ENCODE measurements around the gene EPB41L2.

Gene EPB41L2

GRCh38 chr6:130978660-130979396 lies 84.2 kb downstream of the EPB41L2 start:
- DNase-seq = no peak

GRCh38 chr6:130978180-130978579 lies 84.9 kb downstream of the EPB41L2 start:
- DNase-seq = no peak

- DNase-seq = no peak
Observed at GRCh38 chr6:130975325-130975724, 87.7 kb downstream of the EPB41L2 start.

- no peak for DNase-seq
Observed at GRCh38 chr6:130973521-130974277, 89.3 kb downstream of the EPB41L2 start.

GRCh38 chr6:130971504-130971903 lies 91.5 kb downstream of the EPB41L2 start:
- no peak for DNase-seq

DNA sequence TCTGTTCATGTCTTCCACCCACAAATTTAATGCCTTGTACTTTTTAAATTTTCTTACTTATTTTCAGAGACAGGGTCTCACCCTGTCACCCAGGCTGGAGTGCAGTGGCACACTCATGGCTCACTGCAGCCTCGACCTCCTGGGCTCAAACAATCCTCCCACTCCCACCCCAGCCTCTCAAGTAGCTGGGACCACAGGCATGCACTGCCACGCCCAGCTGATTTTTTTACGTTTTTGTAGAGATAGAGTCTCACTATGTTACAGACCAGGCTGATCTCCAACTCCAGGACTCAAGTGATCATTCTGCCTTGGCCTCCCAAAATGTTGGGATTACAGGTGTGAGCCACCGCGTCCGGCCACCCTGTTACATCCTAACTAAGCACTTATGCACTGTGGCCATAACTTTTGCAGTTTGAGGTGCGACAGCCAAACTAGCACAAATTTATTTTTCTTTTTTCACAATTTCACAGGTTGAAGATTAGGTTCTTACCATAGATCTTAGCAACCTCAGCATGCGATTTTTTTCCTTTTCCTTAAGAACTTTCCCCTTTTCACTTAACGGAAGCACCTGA lies 92.1 kb downstream of the EPB41L2 start:
- DNase-seq = no peak

DNA sequence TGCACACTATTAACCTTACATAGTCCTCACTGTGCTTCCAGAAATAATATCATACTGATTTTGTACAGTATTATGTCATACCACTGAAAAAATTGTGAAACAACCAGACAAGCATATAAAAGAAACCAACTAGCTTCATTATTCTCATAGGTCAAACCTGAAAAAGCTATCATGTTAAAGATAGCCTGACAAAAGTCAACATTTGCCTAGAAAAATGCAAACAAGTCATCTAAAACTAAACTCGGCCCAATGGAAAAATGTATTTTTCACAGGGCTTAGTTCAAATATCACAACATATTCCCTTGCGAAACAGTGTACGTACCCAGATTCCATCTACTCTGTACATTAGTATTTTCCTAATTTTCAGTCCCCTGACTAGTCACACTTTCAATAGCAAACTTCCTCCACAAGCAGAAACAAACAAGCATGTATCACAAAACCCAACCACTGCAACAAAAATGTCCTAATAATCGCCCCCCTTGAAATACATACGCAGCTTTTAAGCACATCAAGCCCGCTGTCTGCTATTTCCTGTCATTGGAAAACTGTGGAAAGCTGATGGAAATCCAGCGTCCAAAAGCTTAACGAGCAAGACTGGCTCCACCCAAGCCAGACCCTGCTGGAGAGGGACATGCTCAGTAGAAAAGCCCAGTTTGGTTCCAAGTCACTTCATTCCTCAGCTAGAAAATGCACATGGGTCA lies 93.1 kb downstream of the EPB41L2 start:
- DNase-seq = no peak

DNA sequence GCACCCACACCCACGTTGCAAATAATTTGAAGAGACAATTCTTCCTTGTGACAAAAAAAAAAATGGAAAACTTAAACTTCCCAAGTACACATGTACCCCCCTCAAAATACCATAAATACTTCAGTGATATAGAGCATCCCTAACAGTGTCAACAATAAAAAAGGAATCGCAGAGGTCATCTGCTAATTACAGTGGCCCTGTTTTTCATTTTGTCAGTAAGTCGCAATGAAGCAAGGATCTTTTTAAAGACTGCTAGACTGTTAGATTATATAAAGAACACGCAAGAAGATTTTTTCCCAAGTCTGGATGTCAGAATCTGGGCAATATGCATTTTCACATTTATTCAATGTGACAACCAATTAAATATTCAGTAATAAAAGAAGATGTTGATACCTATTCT lies 93.9 kb downstream of the EPB41L2 start:
- DNase-seq = no peak

- no peak for DNase-seq
Observed at GRCh38 chr6:130968476-130968875, 94.6 kb downstream of the EPB41L2 start.

- no peak for DNase-seq
Observed at GRCh38 chr6:130967502-130968445, 95.3 kb downstream of the EPB41L2 start.

DNA sequence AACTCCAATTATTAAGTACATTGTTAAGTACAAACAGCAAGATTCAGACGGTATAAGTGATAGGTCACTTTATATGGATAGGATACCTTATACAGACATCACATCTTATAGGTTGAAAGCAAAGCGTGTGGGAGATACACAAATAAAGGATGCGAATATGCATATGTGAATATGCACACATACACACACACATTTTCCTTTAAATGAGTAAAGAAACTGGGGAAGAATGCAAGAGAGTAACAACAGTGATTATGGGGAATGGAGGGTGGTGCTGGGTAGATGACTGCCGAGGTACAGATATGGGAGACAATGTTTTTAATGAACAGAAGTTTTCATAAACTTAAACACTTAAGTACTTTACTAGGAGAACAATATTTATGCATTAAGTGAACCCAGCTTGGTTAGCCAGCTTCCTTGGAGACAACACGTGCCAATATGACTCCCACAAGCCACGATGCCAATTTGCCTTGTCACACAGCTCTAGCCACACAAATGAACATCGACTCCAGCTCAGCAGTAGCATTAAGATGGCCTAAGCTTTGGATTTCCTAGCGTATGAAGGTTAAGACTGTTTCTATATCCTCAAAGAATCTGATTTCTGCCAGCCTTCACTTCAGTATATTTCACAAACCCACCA lies 96.6 kb downstream of the EPB41L2 start:
- DNase-seq = no peak

GRCh38 chr6:130965656-130966055 lies 97.4 kb downstream of the EPB41L2 start:
- DNase-seq = no peak

GRCh38 chr6:130964808-130965604 lies 98.0 kb downstream of the EPB41L2 start:
- no peak for DNase-seq

GRCh38 chr6:130964289-130964688 lies 98.8 kb downstream of the EPB41L2 start:
- no peak for DNase-seq

DNA sequence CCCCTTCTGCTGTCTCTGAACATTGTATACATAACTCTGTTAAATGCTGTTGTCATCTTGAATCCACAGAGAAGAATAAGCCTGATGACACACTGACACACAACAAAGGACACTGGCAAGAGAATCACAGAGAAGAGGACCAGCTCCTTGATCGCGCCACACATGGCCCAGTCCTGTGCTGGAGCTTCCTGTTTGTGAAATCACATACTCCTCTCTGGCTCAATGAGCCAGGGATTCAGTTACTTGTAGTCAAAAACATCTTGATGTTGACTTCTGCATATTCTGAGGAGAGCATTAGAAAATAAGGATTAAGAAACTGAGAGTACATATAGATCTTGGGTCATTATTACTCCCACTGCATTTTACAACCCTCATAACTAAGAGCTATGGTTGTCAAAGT lies 100.1 kb downstream of the EPB41L2 start:
- DNase-seq = no peak

- DNase-seq = no peak
Observed at GRCh38 chr6:130961148-130961547, 101.9 kb downstream of the EPB41L2 start.

- DNase-seq = no peak
Observed at GRCh38 chr6:130959951-130960350, 103.1 kb downstream of the EPB41L2 start.

- no peak for DNase-seq
Observed at GRCh38 chr6:130958468-130958867, 104.6 kb downstream of the EPB41L2 start.

GRCh38 chr6:130955755-130956154 lies 107.3 kb downstream of the EPB41L2 start:
- no peak for DNase-seq
